SK-N-SH treated with all-trans-retinoic acid at 6 μM for 48 hours (cell line): ENCODE data around the gene C6orf118.

Experiments used
- ATAC-seq: fragments of 200-7000 bp; cut with Tn5 transposase; 3 replicates; pipeline ENCODE4 v1.9.1; 2020; ENCODE audit warnings: mild to moderate bottlenecking, moderate library complexity
- ARNTL ChIP-seq: fragments of 450-650 bp; formaldehyde crosslinking; IDR thresholded peaks from 2 replicates; pipeline ENCODE4 v1.5.0; 2020; ENCODE audit warnings: low read depth, mild to moderate bottlenecking, moderate library complexity, borderline replicate concordance
- BACH2 ChIP-seq: fragments of 250-450 bp; sonication (Bioruptor Pico); IDR thresholded peaks from 2 replicates; pipeline ENCODE4 v1.9.0; 2021; ENCODE audit warnings: mild to moderate bottlenecking, borderline replicate concordance
- CSDC2 ChIP-seq: fragments of 250-450 bp; sonication (Bioruptor Pico); IDR thresholded peaks from 2 replicates; pipeline ENCODE4 v1.5.0; 2020; ENCODE audit warnings: mild to moderate bottlenecking, moderate library complexity
- CSRNP3 ChIP-seq: fragments of 250-450 bp; sonication (Bioruptor Pico); IDR thresholded peaks from 2 replicates; pipeline ENCODE4 v1.5.1; 2021; ENCODE audit warnings: mild to moderate bottlenecking, moderate library complexity
- ESRRG ChIP-seq: fragments of 250-450 bp; sonication (Bioruptor Pico); IDR thresholded peaks from 2 replicates; pipeline ENCODE4 v1.6.1; 2021; ENCODE audit warnings: mild to moderate bottlenecking
- GLIS3 ChIP-seq: fragments of 250-450 bp; sonication (Bioruptor Pico); IDR thresholded peaks from 2 replicates; pipeline ENCODE4 v1.5.0; 2020; ENCODE audit warnings: mild to moderate bottlenecking, moderate library complexity
- ISL1 ChIP-seq: fragments of 250-450 bp; sonication (Bioruptor Pico); IDR thresholded peaks from 2 replicates; pipeline ENCODE4 v2.1.2; 2022; ENCODE audit warnings: mild to moderate bottlenecking, moderate library complexity
- OSR1 ChIP-seq: fragments of 250-450 bp; sonication (Bioruptor Pico); IDR thresholded peaks from 2 replicates; pipeline ENCODE4 v1.8.0; 2022; ENCODE audit warnings: moderate library complexity, mild to moderate bottlenecking, inconsistent platforms
- PATZ1 ChIP-seq: fragments of 250-450 bp; sonication (Bioruptor Pico); IDR thresholded peaks from 2 replicates; pipeline ENCODE4 v1.8.0; 2020; ENCODE audit warnings: mild to moderate bottlenecking, moderate library complexity, borderline replicate concordance
- POU6F1 ChIP-seq: fragments of 250-450 bp; sonication (Bioruptor Pico); IDR thresholded peaks from 2 replicates; pipeline ENCODE4 v1.8.0; 2021; ENCODE audit warnings: low read depth, mild to moderate bottlenecking, moderate library complexity, borderline replicate concordance
- PPARA ChIP-seq: fragments of 250-450 bp; sonication (Bioruptor Pico); IDR thresholded peaks from 2 replicates; pipeline ENCODE4 v1.5.0; 2020; ENCODE audit warnings: mild to moderate bottlenecking, borderline replicate concordance
- RARB ChIP-seq: fragments of 250-450 bp; sonication (Bioruptor Pico); IDR thresholded peaks from 2 replicates; pipeline ENCODE4 v1.8.0; 2021; ENCODE audit warnings: mild to moderate bottlenecking, moderate library complexity
- TCF4 ChIP-seq: fragments of 250-450 bp; sonication (Bioruptor Pico); IDR thresholded peaks from 2 replicates; pipeline ENCODE4 v1.8.0; 2021; ENCODE audit warnings: mild to moderate bottlenecking, moderate library complexity, borderline replicate concordance
- TOX ChIP-seq: fragments of 250-450 bp; sonication (Bioruptor Pico); IDR thresholded peaks from 2 replicates; pipeline ENCODE4 v1.8.0; 2021; ENCODE audit warnings: mild to moderate bottlenecking, moderate library complexity, borderline replicate concordance
- TSHZ2 ChIP-seq: fragments of 250-450 bp; sonication (Bioruptor Pico); IDR thresholded peaks from 2 replicates; pipeline ENCODE4 v1.5.0; 2020; ENCODE audit warnings: mild to moderate bottlenecking, moderate library complexity
- ZC3H10 ChIP-seq: fragments of 250-450 bp; sonication (Bioruptor Pico); IDR thresholded peaks from 2 replicates; pipeline ENCODE4 v1.5.1; 2021; ENCODE audit warnings: mild to moderate bottlenecking, moderate library complexity
- ZFP3 ChIP-seq: fragments of 250-450 bp; sonication (Bioruptor Pico); IDR thresholded peaks from 2 replicates; pipeline ENCODE4 v1.5.0; 2020; ENCODE audit warnings: mild to moderate bottlenecking, moderate library complexity
- ZFP30 ChIP-seq: fragments of 450-650 bp; formaldehyde crosslinking; IDR thresholded peaks from 2 replicates; pipeline ENCODE4 v1.5.0; 2022; ENCODE audit warnings: mild to moderate bottlenecking, moderate library complexity
- ZNF565 ChIP-seq: fragments of 450-650 bp; formaldehyde crosslinking; conservative IDR thresholded peaks from 2 replicates; pipeline ENCODE4 v1.5.0; 2020; ENCODE audit warnings: low read depth, mild to moderate bottlenecking, moderate library complexity
- ZNF70 ChIP-seq: fragments of 450-650 bp; formaldehyde crosslinking; IDR thresholded peaks from 2 replicates; pipeline ENCODE4 v1.5.0; 2020; ENCODE audit warnings: mild to moderate bottlenecking, moderate library complexity
- ZNF8 ChIP-seq: fragments of 450-650 bp; formaldehyde crosslinking; IDR thresholded peaks from 2 replicates; pipeline ENCODE4 v1.5.0; 2020; ENCODE audit warnings: mild to moderate bottlenecking, moderate library complexity

The C6orf118 gene

GRCh38 chr6:165236326-165236725 is 73.1 kb downstream of the C6orf118 start:
- ATAC-seq: no peak
- TF ChIP-seq ARNTL (CRISPR knock-in tag) (no peak), ZNF8 (CRISPR knock-in tag) (no peak)

GRCh38 chr6:165232731-165233488 is 76.5 kb downstream of the C6orf118 start:
- no peak for TF ChIP-seq POU6F1 (CRISPR knock-in tag)
- no peak for TF ChIP-seq TOX (CRISPR knock-in tag)
- TF ChIP-seq ZNF8 (CRISPR knock-in tag): no peak
- no peak for TF ChIP-seq ZC3H10 (CRISPR knock-in tag)
- no peak for TF ChIP-seq RARB
- TF ChIP-seq GLIS3: no peak
- no peak for TF ChIP-seq CSRNP3 (CRISPR knock-in tag)
- no peak for TF ChIP-seq CSDC2 (CRISPR knock-in tag)
- TF ChIP-seq ZFP3 (CRISPR knock-in tag): no peak
- TF ChIP-seq BACH2: no peak
- no peak for TF ChIP-seq PATZ1 (CRISPR knock-in tag)
- no peak for TF ChIP-seq ZNF70 (CRISPR knock-in tag)
- TF ChIP-seq ISL1 (CRISPR knock-in tag): no peak
- ATAC-seq: no peak

- no peak for ATAC-seq
- TF ChIP-seq TSHZ2 (CRISPR knock-in tag) (no peak), CSRNP3 (CRISPR knock-in tag) (no peak), ZNF8 (CRISPR knock-in tag) (no peak), TCF4 (no peak), ZNF565 (CRISPR knock-in tag) (no peak), ESRRG (CRISPR knock-in tag) (no peak), PATZ1 (CRISPR knock-in tag) (no peak), BACH2 (no peak), ZNF70 (CRISPR knock-in tag) (no peak), ZFP3 (CRISPR knock-in tag) (no peak), CSDC2 (CRISPR knock-in tag) (no peak), RARB (no peak), TOX (CRISPR knock-in tag) (no peak), PPARA (CRISPR knock-in tag) (no peak), ARNTL (CRISPR knock-in tag) (no peak), ZFP30 (no peak), GLIS3 (no peak), OSR1 (CRISPR knock-in tag) (no peak)
- TF ChIP-seq, all 23 proteins: peak for 0
These were observed 77.5 kb downstream of the C6orf118 start for GRCh38 chr6:165231581-165232561.
